GM23248 (cell line): ENCODE data around the gene PDCD7.

Experiments
- EZH2 ChIP-seq: fragments of 200-600 bp; sonication (generic); IDR thresholded peaks from 2 replicates; pipeline ENCODE4 v1.6.1; 2018; ENCODE audit warnings: antibody characterized with exemption, mild to moderate bottlenecking; ENCODE audit not compliant: insufficient read depth, poor library complexity, severe bottlenecking
- EZH2phosphoT487 ChIP-seq: fragments of 200-600 bp; sonication (generic); IDR thresholded peaks from 2 replicates; pipeline ENCODE4 v1.6.1; 2018; ENCODE audit warnings: antibody characterized with exemption, moderate library complexity, mild to moderate bottlenecking, low read depth; ENCODE audit not compliant: insufficient read depth

DNA sequence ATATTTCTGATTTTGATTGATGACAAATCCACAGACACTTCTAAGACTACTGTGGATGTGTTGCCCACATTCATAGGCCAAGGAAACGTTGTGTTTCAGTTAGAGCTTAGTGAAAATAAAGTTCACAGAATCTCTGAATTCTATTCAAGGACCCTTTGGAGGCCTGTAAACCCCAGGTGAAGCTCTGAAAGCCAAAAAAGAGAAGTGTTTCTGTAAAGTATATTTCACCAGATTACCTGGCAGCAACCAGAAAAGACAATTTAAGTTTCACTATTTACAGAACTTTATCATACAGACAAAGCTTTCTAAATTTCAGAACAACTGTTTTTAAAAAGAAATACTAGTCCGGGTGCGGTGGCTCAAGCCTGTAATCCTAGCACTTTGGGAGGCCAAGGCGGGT lies 48.9 kb upstream of the PDCD7 start:
- TF ChIP-seq EZH2 (no peak), EZH2phosphoT487 (no peak)
